ENCODE data around the gene RAB40C. TPM values are rescaled to one million over a fixed set of nuclear protein-coding genes. Genes with fewer than 3 reads are reported as not detected.

Gene RAB40C
- total and polyA plus RNA-seq, 2 donors: 20.1 to 43.3 TPM

DNA sequence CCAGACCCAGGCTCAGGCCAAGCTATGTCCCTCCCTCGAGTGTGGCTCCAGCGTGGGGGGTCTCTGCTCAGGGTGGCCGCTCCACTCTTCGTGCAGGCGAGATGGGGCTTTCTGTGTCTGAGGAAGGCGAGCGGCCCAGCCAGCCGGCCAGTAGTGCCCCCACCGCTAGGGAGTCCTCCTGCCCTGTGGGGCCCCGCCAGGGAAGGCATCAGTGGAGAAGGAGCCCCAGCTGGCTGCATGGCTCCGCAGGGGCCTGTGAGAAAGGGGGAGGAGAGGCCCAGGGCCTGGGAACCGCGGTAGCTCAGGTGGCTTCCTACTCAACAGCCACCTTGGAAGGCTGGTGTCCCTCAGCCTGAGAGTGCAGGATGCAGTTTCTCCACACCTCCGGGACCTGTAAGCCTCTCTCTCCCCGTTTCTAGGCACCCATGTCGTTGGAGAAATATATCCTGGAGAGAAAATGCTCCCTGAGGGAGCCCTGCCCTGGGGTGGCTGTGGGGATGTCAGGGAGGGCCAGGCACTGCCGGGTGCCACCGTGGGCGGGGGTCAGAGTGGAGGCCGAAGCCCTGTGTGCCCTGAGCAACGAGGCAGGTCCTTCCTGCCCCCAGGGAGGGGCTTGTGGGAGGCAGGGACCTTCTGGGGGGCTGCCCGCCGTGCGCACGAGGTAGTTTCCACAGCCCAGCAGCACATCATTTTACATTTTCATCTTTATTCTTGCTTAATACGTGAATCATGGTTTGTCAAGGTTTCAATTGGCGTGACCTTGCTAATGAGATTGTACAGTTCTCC is 16.8 kb upstream of the RAB40C start:
- Histone ChIP-seq H3K9me3 (ENCODE audit: control insufficient read depth in 2 of 2, insufficient read depth in 1 of 2, low read length in 1 of 2) (no peaks in the 10 kb centered on the region), H3K27ac (ENCODE audit: low read depth in 1 of 2, low read length in 1 of 2) (no peak overlapping the region), H3K36me3 (ENCODE audit: control insufficient read depth in 2 of 2, insufficient read depth in 2 of 2, low read length in 1 of 2) (peaks cover 20 to 36% of the 10 kb centered on the region in 2 donors), H3K4me1 (ENCODE audit: control insufficient read depth in 2 of 2, insufficient read depth in 2 of 2, low read length in 2 of 2) (peaks cover 11 to 31% of the 10 kb centered on the region in 2 donors), H3K27me3 (ENCODE audit: control insufficient read depth in 2 of 2, insufficient read depth in 1 of 2, low read length in 1 of 2) (no peaks in the 10 kb centered on the region), H3K4me3 (ENCODE audit: low read length in 2 of 2) (no peak overlapping the region)
- DNase-seq (ENCODE audit: low read depth in 6 of 9, low spot score in 9 of 9): no peak
- 96% methylated on average over 27 of the region's 27 CpGs for WGBS

DNA sequence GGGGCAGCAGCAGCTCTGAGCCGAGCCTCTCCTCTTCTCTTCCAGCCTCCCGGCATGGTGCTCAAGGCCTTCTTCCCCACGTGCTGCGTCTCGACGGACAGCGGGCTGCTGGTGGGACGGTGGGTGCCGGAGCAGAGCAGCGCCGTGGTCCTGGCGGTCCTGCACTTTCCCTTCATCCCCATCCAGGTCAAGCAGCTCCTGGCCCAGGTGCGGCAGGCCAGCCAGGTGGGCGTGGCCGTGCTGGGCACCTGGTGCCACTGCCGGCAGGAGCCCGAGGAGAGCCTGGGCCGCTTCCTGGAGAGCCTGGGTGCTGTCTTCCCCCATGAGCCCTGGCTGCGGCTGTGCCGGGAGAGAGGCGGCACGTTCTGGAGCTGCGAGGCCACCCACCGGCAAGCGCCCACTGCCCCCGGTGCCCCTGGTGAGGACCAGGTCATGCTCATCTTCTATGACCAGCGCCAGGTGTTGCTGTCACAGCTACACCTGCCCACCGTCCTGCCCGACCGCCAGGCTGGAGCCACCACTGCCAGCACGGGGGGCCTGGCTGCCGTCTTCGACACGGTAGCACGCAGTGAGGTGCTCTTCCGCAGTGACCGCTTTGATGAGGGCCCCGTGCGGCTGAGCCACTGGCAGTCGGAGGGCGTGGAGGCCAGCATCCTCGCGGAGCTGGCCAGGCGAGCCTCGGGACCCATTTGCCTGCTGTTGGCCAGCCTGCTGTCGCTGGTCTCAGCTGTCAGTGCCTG is 15.7 kb upstream of the RAB40C start:
- 98% methylated on average over 46 of the region's 46 CpGs for whole genome bisulfite sequencing
- H3K4me3 ChIP-seq (ENCODE audit: low read length in 2 of 2): no peak overlapping the region
- no peaks in the 10 kb centered on the region for H3K9me3 ChIP-seq (ENCODE audit: control insufficient read depth in 2 of 2, insufficient read depth in 1 of 2, low read length in 1 of 2)
- peaks cover 20 to 36% of the 10 kb centered on the region in 2 donors for H3K36me3 ChIP-seq (ENCODE audit: control insufficient read depth in 2 of 2, insufficient read depth in 2 of 2, low read length in 1 of 2)
- DNase-seq (ENCODE audit: low read depth in 6 of 9, low spot score in 9 of 9): no peak
- H3K27me3 ChIP-seq (ENCODE audit: control insufficient read depth in 2 of 2, insufficient read depth in 1 of 2, low read length in 1 of 2): no peaks in the 10 kb centered on the region
- H3K27ac ChIP-seq (ENCODE audit: low read depth in 1 of 2, low read length in 1 of 2): no peak overlapping the region
- H3K4me1 ChIP-seq (ENCODE audit: control insufficient read depth in 2 of 2, insufficient read depth in 2 of 2, low read length in 2 of 2): peaks cover 5 to 23% of the 10 kb centered on the region in 2 donors

DNA sequence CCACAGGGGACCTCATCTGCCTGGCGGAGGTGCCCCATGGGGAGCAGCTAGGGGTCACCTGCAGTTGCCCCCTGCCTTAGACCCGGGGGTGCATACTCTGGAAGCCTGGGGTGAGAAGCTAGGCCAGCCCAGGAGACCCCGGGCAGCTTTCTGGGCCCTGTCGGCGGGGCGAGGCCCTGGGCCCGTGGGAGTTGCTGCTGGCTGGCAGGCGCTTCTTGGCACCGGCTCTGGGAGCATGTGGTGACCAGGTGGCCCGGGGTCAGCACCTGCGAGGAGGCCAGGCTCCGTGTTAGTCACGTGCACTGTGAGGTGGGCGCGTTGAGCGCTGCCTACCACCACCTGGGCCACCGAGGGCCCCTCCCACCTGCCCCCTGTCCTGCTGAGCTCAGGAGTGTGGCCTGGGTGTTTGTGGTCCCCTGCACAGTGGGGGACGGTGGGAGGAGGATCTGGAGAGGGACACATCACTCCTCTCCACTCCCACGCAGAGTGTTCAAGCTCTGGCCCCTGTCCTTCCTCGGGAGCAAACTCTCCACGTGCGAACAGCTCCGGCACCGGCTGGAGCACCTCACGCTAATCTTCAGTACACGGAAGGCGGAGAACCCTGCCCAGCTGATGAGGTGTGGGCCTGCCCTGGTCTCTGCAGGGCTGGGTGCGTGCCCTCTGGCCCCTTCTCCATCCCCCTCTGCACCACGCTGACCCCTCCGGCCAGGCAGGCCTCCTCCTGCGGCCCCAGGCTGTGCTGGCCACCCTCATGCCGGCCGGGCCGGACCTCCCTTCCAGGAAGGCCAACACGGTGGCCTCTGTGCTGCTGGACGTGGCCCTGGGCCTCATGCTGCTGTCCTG is 14.3 kb upstream of the RAB40C start:
- no peak for DNase-seq (ENCODE audit: low read depth in 6 of 9, low spot score in 9 of 9)
- H3K36me3 ChIP-seq (ENCODE audit: control insufficient read depth in 2 of 2, insufficient read depth in 2 of 2, low read length in 1 of 2): peaks cover 20 to 44% of the 10 kb centered on the region in 2 donors
- no peak overlapping the region for H3K27ac ChIP-seq (ENCODE audit: low read depth in 1 of 2, low read length in 1 of 2)
- 98% methylated on average over 36 of the region's 36 CpGs for WGBS
- H3K27me3 ChIP-seq (ENCODE audit: control insufficient read depth in 2 of 2, insufficient read depth in 1 of 2, low read length in 1 of 2): no peaks in the 10 kb centered on the region
- no peak overlapping the region for H3K4me3 ChIP-seq (ENCODE audit: low read length in 2 of 2)
- H3K4me1 ChIP-seq (ENCODE audit: control insufficient read depth in 2 of 2, insufficient read depth in 2 of 2, low read length in 2 of 2): peaks cover 5 to 20% of the 10 kb centered on the region in 2 donors
- no peaks in the 10 kb centered on the region for H3K9me3 ChIP-seq (ENCODE audit: control insufficient read depth in 2 of 2, insufficient read depth in 1 of 2, low read length in 1 of 2)

DNA sequence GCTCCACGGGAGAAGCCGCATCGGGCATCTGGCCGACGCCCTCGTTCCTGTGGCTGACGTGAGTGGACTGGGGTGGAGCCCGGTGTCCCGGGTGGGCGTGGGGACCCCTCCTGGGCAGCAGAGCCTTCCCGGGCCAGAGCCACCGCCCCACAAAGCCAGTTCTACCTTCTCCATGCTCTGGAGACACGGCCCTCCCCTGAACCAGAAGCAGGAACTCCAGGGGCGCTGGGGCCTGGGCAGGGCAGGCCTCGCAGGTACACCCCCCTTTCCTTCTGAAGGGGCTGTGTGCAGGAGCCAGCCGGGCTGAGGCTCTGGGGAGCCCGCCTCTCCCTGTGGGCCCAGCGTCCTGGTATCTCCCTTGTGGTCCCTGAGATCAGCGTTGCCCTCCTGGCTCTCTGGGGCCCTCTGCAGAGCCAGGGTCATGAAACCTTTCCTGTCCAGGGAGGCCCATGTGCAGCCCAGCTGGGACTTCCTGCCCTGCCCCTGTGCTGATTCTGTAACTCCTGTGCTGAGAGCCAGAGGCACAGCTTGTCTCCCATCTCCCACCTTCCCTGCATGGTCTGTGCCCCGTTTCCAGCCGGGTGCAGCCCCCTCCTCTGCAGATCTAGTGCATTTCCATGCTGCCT is 13.6 kb upstream of the RAB40C start:
- no peak for DNase-seq (ENCODE audit: low read depth in 6 of 9, low spot score in 9 of 9)
- Histone ChIP-seq H3K4me1 (ENCODE audit: control insufficient read depth in 2 of 2, insufficient read depth in 2 of 2, low read length in 2 of 2) (peaks cover 2 to 14% of the 10 kb centered on the region in 2 donors), H3K27me3 (ENCODE audit: control insufficient read depth in 2 of 2, insufficient read depth in 1 of 2, low read length in 1 of 2) (no peaks in the 10 kb centered on the region), H3K9me3 (ENCODE audit: control insufficient read depth in 2 of 2, insufficient read depth in 1 of 2, low read length in 1 of 2) (no peaks in the 10 kb centered on the region), H3K36me3 (ENCODE audit: control insufficient read depth in 2 of 2, insufficient read depth in 2 of 2, low read length in 1 of 2) (peaks cover 24 to 51% of the 10 kb centered on the region in 2 donors), H3K4me3 (ENCODE audit: low read length in 2 of 2) (no peak overlapping the region), H3K27ac (ENCODE audit: low read depth in 1 of 2, low read length in 1 of 2) (peak overlapping the region in 1 of 2 donors; percentile 17)
- WGBS: 92% methylated on average over 21 of the region's 21 CpGs

DNA sequence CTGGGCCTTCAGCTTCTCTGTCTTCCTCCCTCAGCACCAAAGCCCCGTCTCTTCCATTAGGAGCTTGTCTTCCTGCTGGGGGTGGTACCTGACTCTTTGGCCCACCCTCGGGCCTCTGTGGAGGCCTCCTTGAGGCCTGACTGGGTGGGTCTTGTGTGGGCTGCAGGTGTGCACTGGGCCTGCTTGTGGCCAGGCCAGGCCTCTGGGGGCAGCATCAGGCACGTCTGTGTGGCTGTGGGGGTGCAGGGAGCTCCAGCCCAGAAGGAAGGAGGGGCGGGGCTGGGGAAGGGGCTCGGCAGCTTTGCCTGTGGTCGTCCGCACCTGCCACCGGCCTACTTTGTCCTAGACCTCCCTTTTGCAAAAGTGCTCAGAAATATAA is 13.1 kb upstream of the RAB40C start:
- Histone ChIP-seq H3K9me3 (ENCODE audit: control insufficient read depth in 2 of 2, insufficient read depth in 1 of 2, low read length in 1 of 2) (no peaks in the 10 kb centered on the region), H3K36me3 (ENCODE audit: control insufficient read depth in 2 of 2, insufficient read depth in 2 of 2, low read length in 1 of 2) (peaks cover 24 to 50% of the 10 kb centered on the region in 2 donors), H3K27me3 (ENCODE audit: control insufficient read depth in 2 of 2, insufficient read depth in 1 of 2, low read length in 1 of 2) (no peaks in the 10 kb centered on the region), H3K27ac (ENCODE audit: low read depth in 1 of 2, low read length in 1 of 2) (peak overlapping the region in 1 of 2 donors; percentile 17), H3K4me1 (ENCODE audit: control insufficient read depth in 2 of 2, insufficient read depth in 2 of 2, low read length in 2 of 2) (peaks cover 2 to 14% of the 10 kb centered on the region in 2 donors), H3K4me3 (ENCODE audit: low read length in 2 of 2) (no peak overlapping the region)
- no peak for DNase-seq (ENCODE audit: low read depth in 6 of 9, low spot score in 9 of 9)
- WGBS: 52% methylated on average over 8 of the region's 8 CpGs

DNA sequence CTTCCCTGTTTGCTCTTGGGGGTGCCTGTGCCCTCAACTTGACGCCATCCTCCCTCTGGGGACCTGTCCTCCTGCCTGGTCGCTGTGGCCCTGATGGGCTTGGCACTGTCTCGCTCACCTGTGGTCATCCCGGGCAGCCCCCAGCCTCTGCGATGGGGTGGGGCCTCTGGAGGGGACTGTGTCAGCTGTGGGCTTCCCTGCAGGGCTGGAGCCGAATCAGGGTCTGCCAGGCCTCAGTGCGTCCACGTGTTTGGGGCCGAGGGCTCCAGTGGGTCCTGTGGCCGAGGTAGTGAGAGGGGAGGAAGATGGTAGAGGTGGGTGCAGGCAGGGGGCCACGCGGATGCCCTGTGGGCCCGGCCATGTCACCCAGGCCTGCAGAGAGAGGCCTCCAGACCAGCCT is 12.1 kb upstream of the RAB40C start:
- no peak for DNase-seq (ENCODE audit: low read depth in 6 of 9, low spot score in 9 of 9)
- Histone ChIP-seq H3K9me3 (ENCODE audit: control insufficient read depth in 2 of 2, insufficient read depth in 1 of 2, low read length in 1 of 2) (no peaks in the 10 kb centered on the region), H3K36me3 (ENCODE audit: control insufficient read depth in 2 of 2, insufficient read depth in 2 of 2, low read length in 1 of 2) (peaks cover 24 to 48% of the 10 kb centered on the region in 2 donors), H3K27me3 (ENCODE audit: control insufficient read depth in 2 of 2, insufficient read depth in 1 of 2, low read length in 1 of 2) (no peaks in the 10 kb centered on the region), H3K27ac (ENCODE audit: low read depth in 1 of 2, low read length in 1 of 2) (no peak overlapping the region), H3K4me1 (ENCODE audit: control insufficient read depth in 2 of 2, insufficient read depth in 2 of 2, low read length in 2 of 2) (peaks cover 2 to 14% of the 10 kb centered on the region in 2 donors), H3K4me3 (ENCODE audit: low read length in 2 of 2) (no peak overlapping the region)
- 98% methylated on average over 13 of the region's 13 CpGs for WGBS

DNA sequence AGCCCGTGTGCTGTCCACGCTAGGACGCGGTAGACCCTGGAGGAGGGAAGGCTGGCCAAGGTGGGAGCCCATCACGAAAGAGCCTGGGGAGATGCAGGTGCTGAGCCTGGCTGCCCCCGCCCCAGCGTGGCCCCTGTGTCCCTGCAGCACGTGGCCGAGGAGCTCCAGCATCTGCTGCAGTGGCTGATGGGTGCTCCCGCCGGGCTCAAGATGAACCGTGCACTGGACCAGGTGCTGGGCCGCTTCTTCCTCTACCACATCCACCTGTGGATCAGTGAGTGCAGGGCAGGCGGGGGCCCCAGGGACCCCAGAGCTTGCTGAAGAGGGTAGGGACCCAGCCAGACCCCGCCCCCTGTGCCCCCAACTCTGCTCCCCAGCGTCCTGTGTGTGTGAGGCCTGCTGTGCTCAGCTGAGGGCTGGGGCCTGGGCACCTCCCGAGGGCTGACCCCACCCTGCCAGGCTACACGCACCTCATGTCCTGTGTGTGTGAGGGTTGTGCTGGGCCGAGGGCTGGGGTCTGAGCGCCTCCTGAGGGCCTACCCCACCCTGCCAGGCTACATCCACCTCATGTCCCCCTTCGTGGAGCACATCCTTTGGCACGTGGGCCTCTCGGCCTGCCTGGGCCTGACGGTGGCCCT is 11.5 kb upstream of the RAB40C start:
- WGBS: 97% methylated on average over 24 of the region's 24 CpGs
- no peaks in the 10 kb centered on the region for H3K9me3 ChIP-seq (ENCODE audit: control insufficient read depth in 2 of 2, insufficient read depth in 1 of 2, low read length in 1 of 2)
- H3K36me3 ChIP-seq (ENCODE audit: control insufficient read depth in 2 of 2, insufficient read depth in 2 of 2, low read length in 1 of 2): peaks cover 24 to 53% of the 10 kb centered on the region in 2 donors
- DNase-seq (ENCODE audit: low read depth in 6 of 9, low spot score in 9 of 9): no peak
- H3K4me1 ChIP-seq (ENCODE audit: control insufficient read depth in 2 of 2, insufficient read depth in 2 of 2, low read length in 2 of 2): peaks cover 2 to 14% of the 10 kb centered on the region in 2 donors
- H3K4me3 ChIP-seq (ENCODE audit: low read length in 2 of 2): no peak overlapping the region
- H3K27me3 ChIP-seq (ENCODE audit: control insufficient read depth in 2 of 2, insufficient read depth in 1 of 2, low read length in 1 of 2): no peaks in the 10 kb centered on the region
- H3K27ac ChIP-seq (ENCODE audit: low read depth in 1 of 2, low read length in 1 of 2): no peak overlapping the region

DNA sequence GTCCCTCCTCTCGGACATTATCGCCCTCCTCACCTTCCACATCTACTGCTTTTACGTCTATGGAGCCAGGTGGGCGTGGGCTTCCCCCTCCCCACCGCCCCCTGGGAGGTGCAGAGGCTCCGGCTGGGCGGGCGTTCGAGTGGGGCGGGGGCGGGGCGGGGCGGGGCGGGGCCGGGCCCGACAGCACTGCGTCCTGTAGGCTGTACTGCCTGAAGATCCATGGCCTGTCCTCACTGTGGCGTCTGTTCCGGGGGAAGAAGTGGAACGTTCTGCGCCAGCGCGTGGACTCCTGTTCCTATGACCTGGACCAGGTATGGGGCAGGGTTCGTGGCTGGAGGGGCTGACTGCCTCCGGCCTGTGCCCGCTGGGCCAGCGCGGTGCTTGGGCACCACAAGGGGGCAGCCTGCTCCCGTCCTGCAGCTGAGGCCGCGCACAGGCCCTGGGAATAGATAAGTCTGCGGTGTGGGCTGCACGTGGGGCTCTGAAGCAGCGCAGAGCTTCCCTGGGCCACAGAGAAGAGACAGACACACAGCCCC is 10.9 kb upstream of the RAB40C start:
- peak in 6 of 9 donors; percentile 49 to 89 (median 72) for DNase-seq (ENCODE audit: low read depth in 6 of 9, low spot score in 9 of 9)
- H3K4me1 ChIP-seq (ENCODE audit: control insufficient read depth in 2 of 2, insufficient read depth in 2 of 2, low read length in 2 of 2): peaks cover 2 to 14% of the 10 kb centered on the region in 2 donors
- H3K4me3 ChIP-seq (ENCODE audit: low read length in 2 of 2): peak overlapping the region in 1 of 2 donors; percentile 41
- no peak overlapping the region for H3K27ac ChIP-seq (ENCODE audit: low read depth in 1 of 2, low read length in 1 of 2)
- no peaks in the 10 kb centered on the region for H3K27me3 ChIP-seq (ENCODE audit: control insufficient read depth in 2 of 2, insufficient read depth in 1 of 2, low read length in 1 of 2)
- WGBS: 28% methylated on average over 34 of the region's 34 CpGs
- peaks cover 24 to 52% of the 10 kb centered on the region in 2 donors for H3K36me3 ChIP-seq (ENCODE audit: control insufficient read depth in 2 of 2, insufficient read depth in 2 of 2, low read length in 1 of 2)
- no peaks in the 10 kb centered on the region for H3K9me3 ChIP-seq (ENCODE audit: control insufficient read depth in 2 of 2, insufficient read depth in 1 of 2, low read length in 1 of 2)
